ENCODE data around the gene ACTN1.

Gene ACTN1

DNA sequence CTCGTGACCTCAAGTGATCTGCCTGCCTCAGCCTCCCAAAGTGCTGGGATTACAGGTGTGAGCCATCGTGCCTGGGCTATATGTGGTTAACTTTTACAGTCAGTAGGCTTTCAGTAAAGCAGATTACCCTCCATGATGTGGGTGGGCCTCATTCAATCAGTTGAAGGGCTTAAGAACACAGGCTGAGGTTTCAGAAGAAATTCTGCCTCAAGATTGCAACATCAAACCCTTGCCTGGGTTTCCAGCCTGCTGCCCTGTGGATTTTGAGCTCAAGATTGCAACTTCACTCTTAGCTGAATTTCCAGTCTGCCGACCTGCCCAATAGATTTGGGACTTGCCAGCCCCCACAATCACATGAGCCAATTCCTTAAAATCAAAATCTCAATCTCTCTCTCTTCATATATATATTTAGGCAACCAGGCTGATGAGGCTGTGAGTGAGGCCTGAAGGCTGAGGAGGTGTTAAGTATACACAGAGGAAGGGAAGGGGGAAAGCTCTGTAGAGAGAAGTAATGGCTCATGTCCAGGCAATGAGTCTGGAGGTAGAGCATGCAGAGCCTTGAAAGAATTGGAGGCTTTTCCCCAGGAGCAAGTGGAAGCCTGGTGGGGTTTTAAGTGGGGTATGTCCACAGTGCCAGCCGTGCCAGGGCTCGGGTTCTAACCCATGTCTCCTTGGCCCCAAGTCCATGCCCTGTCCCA is 33.3 kb upstream of the ACTN1 start:
- DNase-seq (ENCODE audit: low spot score): no peak
- TF ChIP-seq, protein P1, sequence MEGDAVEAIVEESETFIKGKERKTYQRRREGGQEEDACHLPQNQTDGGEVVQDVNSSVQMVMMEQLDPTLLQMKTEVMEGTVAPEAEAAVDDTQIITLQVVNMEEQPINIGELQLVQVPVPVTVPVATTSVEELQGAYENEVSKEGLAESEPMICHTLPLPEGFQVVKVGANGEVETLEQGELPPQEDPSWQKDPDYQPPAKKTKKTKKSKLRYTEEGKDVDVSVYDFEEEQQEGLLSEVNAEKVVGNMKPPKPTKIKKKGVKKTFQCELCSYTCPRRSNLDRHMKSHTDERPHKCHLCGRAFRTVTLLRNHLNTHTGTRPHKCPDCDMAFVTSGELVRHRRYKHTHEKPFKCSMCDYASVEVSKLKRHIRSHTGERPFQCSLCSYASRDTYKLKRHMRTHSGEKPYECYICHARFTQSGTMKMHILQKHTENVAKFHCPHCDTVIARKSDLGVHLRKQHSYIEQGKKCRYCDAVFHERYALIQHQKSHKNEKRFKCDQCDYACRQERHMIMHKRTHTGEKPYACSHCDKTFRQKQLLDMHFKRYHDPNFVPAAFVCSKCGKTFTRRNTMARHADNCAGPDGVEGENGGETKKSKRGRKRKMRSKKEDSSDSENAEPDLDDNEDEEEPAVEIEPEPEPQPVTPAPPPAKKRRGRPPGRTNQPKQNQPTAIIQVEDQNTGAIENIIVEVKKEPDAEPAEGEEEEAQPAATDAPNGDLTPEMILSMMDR (IDR thresholded peaks at IDR 0.05; ENCODE audit: extremely low read depth, missing control alignments): no peak

DNA sequence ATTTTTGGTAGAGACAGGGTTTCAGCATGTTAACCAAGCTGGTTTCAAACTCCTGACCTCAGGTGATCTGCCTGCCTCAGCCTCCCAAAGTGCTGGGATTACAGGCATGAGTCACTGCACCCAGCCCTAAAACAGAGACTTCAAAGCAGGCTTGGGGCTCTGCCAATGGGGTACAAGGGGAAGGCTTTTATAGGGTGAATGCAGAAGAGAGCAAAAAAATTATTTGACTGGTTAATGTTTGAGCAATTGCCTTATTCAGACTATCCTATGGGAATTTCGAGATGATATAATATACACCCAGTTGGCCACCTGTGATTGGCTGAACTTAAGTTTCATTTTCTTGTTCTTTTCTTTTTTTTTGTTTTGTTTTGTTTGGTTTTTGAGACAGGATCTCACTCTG is 31.5 kb upstream of the ACTN1 start:
- DNase-seq (ENCODE audit: low spot score): no peak
- TF ChIP-seq, protein P1 (IDR thresholded peaks at IDR 0.05; ENCODE audit: extremely low read depth, missing control alignments): no peak

DNA sequence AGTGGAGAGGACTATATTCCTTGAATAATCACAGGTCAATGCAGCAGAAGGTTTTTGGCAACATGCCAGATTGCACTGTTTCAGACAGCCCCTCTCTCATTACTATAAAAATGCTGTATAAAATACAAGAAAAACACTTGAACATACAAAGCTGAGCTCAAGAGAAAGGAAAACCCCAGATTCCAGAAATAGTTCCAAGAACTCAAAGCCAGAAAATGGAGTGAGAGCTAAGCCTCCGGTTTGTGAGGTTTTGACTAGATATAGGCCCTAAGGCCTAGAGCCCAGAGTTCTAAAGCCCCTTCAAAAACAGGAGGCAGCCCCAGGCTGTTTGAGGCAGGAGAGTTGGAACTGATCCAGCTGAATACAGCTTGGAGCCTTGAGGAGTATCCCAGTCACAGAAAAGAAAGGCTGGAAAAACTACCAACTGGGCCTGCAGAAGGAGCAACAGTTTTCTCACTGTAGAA is 29.4 kb upstream of the ACTN1 start:
- no peak for DNase-seq (ENCODE audit: low spot score)
- TF ChIP-seq, protein P1 (IDR thresholded peaks at IDR 0.05; ENCODE audit: extremely low read depth, missing control alignments): no peak

DNA sequence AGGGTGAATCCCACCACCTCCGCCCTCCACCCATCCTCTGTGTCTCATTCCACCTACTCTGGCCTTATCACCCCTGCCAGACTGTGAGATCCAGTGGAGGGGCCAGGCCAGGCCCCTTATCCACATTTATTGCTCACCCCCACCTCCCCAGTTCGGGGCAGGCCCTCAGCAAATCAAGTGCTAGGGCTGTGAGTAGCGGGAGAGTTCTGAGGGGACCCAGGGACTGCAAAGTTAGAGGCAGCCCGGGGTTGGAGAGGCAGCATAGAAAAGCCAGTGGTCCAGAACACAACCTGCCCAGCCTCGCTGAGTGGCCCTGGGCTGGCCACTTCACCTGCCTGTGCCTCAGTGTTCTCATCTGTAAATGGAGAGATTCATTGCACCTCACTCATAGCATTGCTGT is 27.2 kb upstream of the ACTN1 start:
- TF ChIP-seq, protein P1 (IDR thresholded peaks at IDR 0.05; ENCODE audit: extremely low read depth, missing control alignments): no peak
- no peak for DNase-seq (ENCODE audit: low spot score)

DNA sequence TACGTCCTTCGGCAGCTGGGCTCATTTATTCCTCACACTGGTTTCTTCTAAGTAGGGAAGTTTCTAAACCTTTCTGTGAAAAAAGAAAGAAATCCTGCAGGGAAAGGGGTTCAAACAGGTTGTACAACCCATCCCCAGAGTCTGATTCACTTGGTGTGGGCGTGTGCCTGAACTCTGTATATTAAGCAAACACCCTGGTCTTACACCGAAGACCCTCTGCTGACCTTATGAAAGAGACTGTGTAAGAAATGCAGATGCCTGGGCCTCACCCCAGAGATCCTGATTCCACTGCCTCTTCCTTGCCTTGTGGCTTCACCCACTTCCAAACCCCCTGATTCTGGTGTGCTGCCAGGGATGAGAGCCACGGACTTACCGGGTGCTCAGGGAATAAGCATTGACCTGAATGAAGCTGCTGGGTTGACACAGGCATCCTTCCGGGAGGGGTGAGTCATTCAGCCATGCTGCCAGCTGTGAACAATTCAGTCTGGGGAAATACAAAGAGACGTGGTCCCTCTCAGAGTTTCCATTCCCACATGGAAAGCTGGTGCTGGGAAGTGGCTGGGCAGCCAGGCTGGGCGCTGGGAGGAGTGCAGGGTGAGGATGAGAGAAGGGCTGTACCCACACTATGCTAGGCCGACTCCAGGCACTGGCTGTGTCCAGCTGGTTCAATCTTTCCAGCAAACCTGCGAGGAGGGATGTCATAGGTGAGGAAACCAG is 26.5 kb upstream of the ACTN1 start:
- TF ChIP-seq, protein P1 (IDR thresholded peaks at IDR 0.05; ENCODE audit: extremely low read depth, missing control alignments): no peak
- DNase-seq (ENCODE audit: low spot score): no peak

DNA sequence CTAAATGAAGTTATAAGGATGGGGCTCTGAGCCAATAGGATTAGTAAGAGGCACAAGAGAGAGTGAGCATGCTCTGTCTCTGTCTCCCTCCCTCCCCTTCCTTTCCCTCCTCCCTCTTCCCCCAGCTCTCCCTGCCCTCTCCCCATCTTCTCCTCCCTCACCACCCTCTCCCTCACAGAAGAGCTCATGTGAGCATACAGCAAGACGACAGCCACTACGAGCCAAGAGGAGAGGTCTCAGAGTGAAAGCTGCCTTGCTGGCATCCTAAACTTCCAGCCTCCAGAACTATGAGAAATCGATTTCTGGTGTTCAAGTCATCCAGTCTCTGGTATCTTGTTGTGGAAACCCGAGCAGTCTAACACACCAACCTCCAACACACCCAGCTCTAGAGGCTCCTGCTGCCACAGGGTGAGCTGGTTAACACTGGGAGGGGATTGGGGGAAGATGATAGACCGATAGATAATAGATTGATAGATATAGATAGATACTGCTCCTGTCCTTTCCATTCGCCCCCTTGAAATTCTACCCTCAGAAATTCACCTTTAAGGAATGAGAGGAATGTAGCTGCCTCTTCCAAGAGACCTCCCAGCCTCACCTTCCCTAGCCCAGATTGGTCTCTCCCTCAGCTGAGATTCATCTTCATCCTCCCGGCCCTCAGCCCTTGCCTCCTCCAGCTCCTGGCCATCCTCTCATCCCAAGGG is 25.8 kb upstream of the ACTN1 start:
- no peak for DNase-seq (ENCODE audit: low spot score)
- TF ChIP-seq, protein P1 (IDR thresholded peaks at IDR 0.05; ENCODE audit: extremely low read depth, missing control alignments): no peak

DNA sequence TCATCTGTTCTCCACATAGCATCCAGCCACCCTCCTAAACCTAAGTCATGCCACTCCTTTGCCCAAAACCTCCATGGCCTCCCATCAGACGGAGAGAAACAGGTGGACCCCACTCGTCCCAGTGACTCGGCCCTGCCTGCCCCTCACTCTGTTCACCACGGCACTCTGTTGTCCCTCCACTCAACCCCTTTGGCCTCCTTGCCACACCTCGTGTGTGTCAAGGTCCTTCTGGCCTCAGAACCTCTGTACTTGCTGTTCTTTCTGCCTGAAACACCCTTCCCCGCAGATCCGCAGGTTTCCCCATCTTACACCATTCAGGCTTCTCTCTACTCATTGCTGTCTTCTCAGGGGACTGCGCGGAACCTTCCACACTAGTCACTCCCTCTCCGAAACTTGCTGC is 24.5 kb upstream of the ACTN1 start:
- TF ChIP-seq, protein P1 (IDR thresholded peaks at IDR 0.05; ENCODE audit: extremely low read depth, missing control alignments): no peak
- no peak for DNase-seq (ENCODE audit: low spot score)

All from GM20000 (cell line).